H1 (cell line): ENCODE measurements around the gene RNF145. TPM values are rescaled to one million over a fixed set of nuclear protein-coding genes. Genes with fewer than 3 reads are reported as not detected.

Experiments
- CTCF ChIA-PET: fragments of 300-600 bp; sonication (Branson Sonifier 250); formaldehyde crosslinking; loops from one replicate; lab custom pipeline; 2021; ENCODE audit not compliant: partially characterized antibody; lab: Charles Lee
- POLR2A ChIA-PET: fragments of 300-600 bp; sonication (Branson Sonifier 250); formaldehyde crosslinking; loops from one replicate; lab custom pipeline; 2021; ENCODE audit warnings: inconsistent platforms; ENCODE audit not compliant: partially characterized antibody; lab: Charles Lee
- DNase-seq, 2 experiments: peaks; one replicate each; pipeline versions ENCODE4 v3.0.0 to v3.0.0-alpha.2; 2010 to 2022; ENCODE audit warnings: low spot score in 2 of 2, low read depth in 1 of 2, mixed read lengths in 1 of 2
- FAIRE-seq: peaks from 2 replicates; lab custom pipeline; 2011; peaks lifted over from hg19 to GRCh38; lab: Jason Lieb, UNC
- H2AFZ ChIP-seq: 2 replicates; pipeline ENCODE4 v1.8.1; 2012; ENCODE audit warnings: low read length, inconsistent platforms
- H2AK5ac ChIP-seq: 2 replicates; pipeline ENCODE4 v1.6.1; 2013; ENCODE audit warnings: low read depth, low read length
- H2BK120ac ChIP-seq: replicated peaks from 2 replicates; pipeline ENCODE3; 2013; ENCODE audit warnings: low read depth, low read length, inconsistent platforms
- H2BK12ac ChIP-seq: 2 replicates; pipeline ENCODE4 v1.6.1; 2013; ENCODE audit warnings: low read depth, low read length
- H2BK15ac ChIP-seq: 2 replicates; pipeline ENCODE4 v1.6.1; 2013; ENCODE audit warnings: low read length
- H2BK20ac ChIP-seq: 2 replicates; pipeline ENCODE4 v1.6.1; 2013; ENCODE audit warnings: low read length
- H2BK5ac ChIP-seq: 2 replicates; pipeline ENCODE4 v1.6.1; 2013; ENCODE audit warnings: low read depth, low read length
- H3K14ac ChIP-seq: 2 replicates; pipeline ENCODE4 v1.6.1; 2013; ENCODE audit warnings: inconsistent platforms; ENCODE audit not compliant: insufficient read length
- H3K18ac ChIP-seq: 2 replicates; pipeline ENCODE4 v1.6.1; 2013; ENCODE audit warnings: low read length; ENCODE audit errors: extremely low read depth
- H3K23ac ChIP-seq: 2 replicates; pipeline ENCODE4 v1.6.1; 2013; ENCODE audit warnings: inconsistent platforms; ENCODE audit not compliant: insufficient read length
- H3K23me2 ChIP-seq: 2 replicates; pipeline ENCODE4 v1.6.1; 2013; ENCODE audit warnings: low read depth, low read length
- H3K27ac ChIP-seq: 2 replicates; pipeline ENCODE4 v1.6.1; 2011; ENCODE audit warnings: low read depth, low read length, inconsistent platforms
- H3K27me3 ChIP-seq, 4 experiments: replicated peaks in 1 of 4; 1 replicate in 1 of 4; 2 replicates in 3 of 4; pipeline versions ENCODE4 v1.6.1 to v1.8.1; 2011 to 2013; ENCODE audit warnings: low read length in 3 of 4, mild to moderate bottlenecking in 3 of 4, inconsistent platforms in 2 of 4, mixed read lengths in 2 of 4, moderate library complexity in 1 of 4; ENCODE audit not compliant: control insufficient read depth in 3 of 4, insufficient read depth in 3 of 4; ENCODE audit errors: extremely low read depth in 1 of 4
- H3K36me3 ChIP-seq, 4 experiments: 2 replicates each; pipeline versions ENCODE4 v1.6.1 to v1.8.1; 2011 to 2013; ENCODE audit warnings: mild to moderate bottlenecking in 4 of 4, low read length in 3 of 4, moderate library complexity in 2 of 4, control low read depth in 1 of 4, inconsistent platforms in 1 of 4; ENCODE audit not compliant: insufficient read depth in 4 of 4, control insufficient read depth in 2 of 4
- H3K4ac ChIP-seq: replicated peaks from 2 replicates; pipeline ENCODE3; 2013; ENCODE audit warnings: low read length, low read depth, mixed read lengths, inconsistent platforms; ENCODE audit not compliant: insufficient read length
- H3K4me1 ChIP-seq, 4 experiments: replicated peaks in 1 of 4; 1 replicate in 1 of 4; 2 replicates in 3 of 4; pipeline versions ENCODE4 v1.6.1 to v1.8.1; 2011 to 2013; ENCODE audit warnings: low read length in 3 of 4, inconsistent platforms in 2 of 4, mixed read lengths in 1 of 4; ENCODE audit not compliant: insufficient read depth in 4 of 4, control insufficient read depth in 3 of 4
- H3K4me2 ChIP-seq, 2 experiments: 2 replicates each; pipeline versions ENCODE4 v1.6.1 to v1.8.1; 2011 to 2013; ENCODE audit warnings: low read depth in 2 of 2, low read length in 2 of 2, control low read depth in 1 of 2, inconsistent platforms in 1 of 2, mild to moderate bottlenecking in 1 of 2; ENCODE audit not compliant: insufficient read depth in 1 of 2
- H3K4me3 ChIP-seq, 4 experiments: fragments of 200-600, 300-600 bp in 1 of 4; sonication (generic), shearing (Covaris generic), sonication (Bioruptor Twin) in 1 of 4; 2 replicates each; pipeline versions ENCODE4 v1.5.1 to v1.8.1; 2011 to 2016; ENCODE audit warnings: low read length in 4 of 4, low read depth in 3 of 4, control low read depth in 2 of 4, inconsistent platforms in 2 of 4, mild to moderate bottlenecking in 2 of 4, mixed read lengths in 1 of 4, moderate library complexity in 1 of 4; ENCODE audit not compliant: insufficient read depth in 2 of 4; ENCODE audit errors: extremely low read depth in 1 of 4
- H3K56ac ChIP-seq: replicated peaks from 2 replicates; pipeline ENCODE3; 2013; ENCODE audit warnings: low read depth, mild to moderate bottlenecking, mixed read lengths, low read length, inconsistent platforms; ENCODE audit not compliant: insufficient read length
- H3K79me1 ChIP-seq: 2 replicates; pipeline ENCODE4 v1.6.1; 2013; ENCODE audit warnings: low read depth, low read length, control low read depth
- H3K79me2 ChIP-seq, 2 experiments: 2 replicates each; pipeline versions ENCODE4 v1.6.1 to v1.8.1; 2012 to 2013; ENCODE audit warnings: low read length in 2 of 2, mild to moderate bottlenecking in 2 of 2, inconsistent platforms in 1 of 2; ENCODE audit not compliant: insufficient read depth in 2 of 2, control insufficient read depth in 1 of 2
- H3K9ac ChIP-seq, 4 experiments: replicated peaks in 1 of 4; 1 replicate in 1 of 4; 2 replicates in 3 of 4; pipeline versions ENCODE4 v1.6.1 to v1.8.1; 2011 to 2013; ENCODE audit warnings: low read depth in 3 of 4, low read length in 3 of 4, control low read depth in 2 of 4, mild to moderate bottlenecking in 2 of 4, moderate library complexity in 2 of 4, inconsistent platforms in 1 of 4; ENCODE audit errors: extremely low read depth in 1 of 4
- H3K9me3 ChIP-seq, 2 experiments: 2 replicates each; pipeline versions ENCODE4 v1.6.1 to v1.8.1; 2012 to 2013; ENCODE audit warnings: mild to moderate bottlenecking in 2 of 2, moderate library complexity in 2 of 2, control low read depth in 1 of 2, inconsistent platforms in 1 of 2, low read depth in 1 of 2, low read length in 1 of 2, mixed read lengths in 1 of 2; ENCODE audit not compliant: insufficient read depth in 2 of 2
- H4K20me1 ChIP-seq, 2 experiments: replicated peaks in 1 of 2; 2 replicates each; pipeline versions ENCODE3 to v1.8.1; 2011 to 2013; ENCODE audit warnings: inconsistent platforms in 2 of 2, low read length in 2 of 2, mild to moderate bottlenecking in 1 of 2; ENCODE audit not compliant: insufficient read depth in 2 of 2, control insufficient read depth in 1 of 2
- H4K5ac ChIP-seq: 2 replicates; pipeline ENCODE4 v1.6.1; 2013; ENCODE audit warnings: low read length, low read depth, mixed read lengths, inconsistent platforms; ENCODE audit not compliant: insufficient read length
- H4K8ac ChIP-seq: 2 replicates; pipeline ENCODE4 v1.8.0; 2013; ENCODE audit warnings: mild to moderate bottlenecking, moderate library complexity, low read length, inconsistent platforms; ENCODE audit not compliant: insufficient read depth; ENCODE audit errors: extremely low read depth
- H4K91ac ChIP-seq: replicated peaks from 2 replicates; pipeline ENCODE3; 2013; ENCODE audit warnings: low read length, mixed read lengths, inconsistent platforms; ENCODE audit not compliant: insufficient read length
- ASH2L ChIP-seq: fragments of 200-600, 300-600 bp; sonication (generic); IDR thresholded peaks from one replicate; pipeline ENCODE4 v1.7.1; 2017; ENCODE audit warnings: low read length
- BACH1 ChIP-seq: IDR thresholded peaks from 2 replicates; pipeline ENCODE4 v1.6.1; 2012; ENCODE audit warnings: low read length, improper control_type of control experiment
- CBX8 ChIP-seq: fragments of 300-800, 300-1000 bp; sonication (generic); IDR thresholded peaks from 2 replicates; pipeline ENCODE4 v1.7.1; 2016; ENCODE audit warnings: low read depth, low read length, borderline replicate concordance
- EP300 ChIP-seq, 2 experiments: IDR thresholded peaks; 1 replicate in 1 of 2; 2 replicates in 1 of 2; pipeline ENCODE4 v1.6.1; 2011 to 2012; ENCODE audit warnings: low read depth in 2 of 2, low read length in 2 of 2, mild to moderate bottlenecking in 2 of 2, borderline replicate concordance in 1 of 2, inconsistent platforms in 1 of 2, moderate library complexity in 1 of 2
- POLR2AphosphoS5 ChIP-seq: IDR thresholded peaks from 2 replicates; pipeline ENCODE4 v1.6.1; 2011; ENCODE audit warnings: low read depth, low read length
- RNF2 ChIP-seq: fragments of 200-900, 300-1000 bp; sonication (generic); IDR thresholded peaks from 2 replicates; pipeline ENCODE4 v1.7.1; 2016; ENCODE audit warnings: borderline replicate concordance, low read depth, mild to moderate bottlenecking, antibody characterized with exemption, low read length; ENCODE audit not compliant: poor library complexity, severe bottlenecking; ENCODE audit errors: missing control alignments
- SAP30 ChIP-seq: fragments of 300-600 bp; sonication (generic); IDR thresholded peaks from 2 replicates; pipeline ENCODE4 v1.7.1; 2012; ENCODE audit warnings: low read length, moderate library complexity, mild to moderate bottlenecking, inconsistent platforms; ENCODE audit not compliant: insufficient read depth, insufficient replicate concordance
- SIX5 ChIP-seq: IDR thresholded peaks from 2 replicates; pipeline ENCODE4 v1.6.1; 2011; ENCODE audit warnings: mild to moderate bottlenecking, low read depth, low read length
- whole genome bisulfite sequencing, 2 experiments: shearing (Covaris generic) in 1 of 2; methylation state at CpG; one replicate each; pipeline versions ENCODE4 v1.1.6 to v1.1.7; 2013 to 2015; ENCODE audit warnings: low lambda C conversion rate in 2 of 2, mixed read lengths in 2 of 2, inconsistent platforms in 1 of 2, low coverage in 1 of 2, missing lambda C conversion rate in 1 of 2; ENCODE audit not compliant: insufficient replicate concordance in 2 of 2, insufficient coverage in 1 of 2, insufficient read length in 1 of 2; ENCODE audit errors: extremely low coverage in 1 of 2, missing lambda C conversion rate in 1 of 2; 5-methylcytosine and 5-hydroxymethylcytosine counted together
- polyA plus RNA-seq, 7 experiments: library from polyadenylated mRNA; depleted of rRNA in 3 of 7; stranded (reverse) in 5 of 7; unstranded in 2 of 7; fragments of >200 nt in 5 of 7; fragments of 200-250 nt in 2 of 7; gene quantifications; 1 replicate in 5 of 7; 2 replicates in 1 of 7; 4 replicates in 1 of 7; pipeline versions ENCODE4 v1.2.1 to v1.2.3, GENCODE V29; 2011 to 2013; ENCODE audit warnings: missing spikeins in 2 of 7, mixed read lengths in 2 of 7
- total RNA-seq: library from RNA; stranded (reverse); fragmentation: NEBNext Ultra II Directional; extraction: Animal tissue kit (Norgen Biotek cat#: 25700); gene quantifications from 2 replicates; pipeline ENCODE4 v1.2.1, GENCODE V29; 2021

RNF145 gene
- total and polyA plus RNA-seq, 2 of the 8 experiments (the other 6 are each of a cell fraction or from before 2014, with no cell fraction given): 34.2 to 72.5 TPM

- H2BK5ac ChIP-seq: no peak overlapping the region
- H3K9ac ChIP-seq: no peak overlapping the region
- H3K56ac ChIP-seq: no peak overlapping the region
- DNase-seq (no peak), FAIRE-seq (no peak)
- no peak overlapping the region for H3K23ac ChIP-seq
- H3K36me3 ChIP-seq: peaks cover 0 to 6% (median 2%) of the 10 kb centered on the region in 4 experiments; a peak in 3 of 8 replicates
- no peak overlapping the region for H2BK120ac ChIP-seq
- H4K5ac ChIP-seq: no peak overlapping the region
- H4K8ac ChIP-seq: no peak overlapping the region
- H4K91ac ChIP-seq: no peak overlapping the region
- peaks cover 0 to 5% (median 0%) of the 10 kb centered on the region in 4 experiments; a peak in 1 of 7 replicates for H3K4me1 ChIP-seq
- 95% methylated on average over 4 of the region's 4 CpGs; no CpG with 5 or more reads in 1 of the 2 experiments for WGBS, 2 experiments
- no peak overlapping the region for H2AFZ ChIP-seq
- H2AK5ac ChIP-seq: no peak overlapping the region
- H2BK20ac ChIP-seq: no peak overlapping the region
- no peak overlapping the region for H3K14ac ChIP-seq
- TF ChIP-seq POLR2AphosphoS5: no peak
- TF ChIP-seq SIX5: no peak
- TF ChIP-seq EP300 (IDR thresholded peaks at IDR 0.05; ENCODE audit: borderline replicate concordance in 1 of 2, low read depth in 2 of 2, low read length in 2 of 2): no peak
- no peak for TF ChIP-seq BACH1
- no peak for TF ChIP-seq RNF2
- no peak for TF ChIP-seq ASH2L
- no peak for TF ChIP-seq SAP30
- no peak for TF ChIP-seq CBX8
- CTCF ChIA-PET: interaction anchor here (1.0 to 2.3 kb wide), 4 partner anchors 8 to 131 kb away, joined by 3 to 6 read pairs (median 4); no protein-coding TSS in a partner anchor
- no peaks in the 10 kb centered on the region for H3K23me2 ChIP-seq
- H3K79me2 ChIP-seq: no peaks in the 10 kb centered on the region; a peak in 2 of 4 replicates
- no peak overlapping the region for H3K4me2 ChIP-seq
- H3K79me1 ChIP-seq: no peaks in the 10 kb centered on the region; the same call in 1 of the 2 replicates
- no peak overlapping the region for H3K4me3 ChIP-seq
- no peak overlapping the region for H3K18ac ChIP-seq
- POLR2A ChIA-PET: interaction anchor here (0.7 kb wide), 1 partner anchor 13 kb away, joined by 4 read pairs; no protein-coding TSS in a partner anchor
- H3K27me3 ChIP-seq: no peaks in the 10 kb centered on the region
- H2BK15ac ChIP-seq: no peak overlapping the region
- H3K4ac ChIP-seq: no peak overlapping the region
- no peaks in the 10 kb centered on the region for H3K9me3 ChIP-seq
- H4K20me1 ChIP-seq: peaks cover 0 to 4% of the 10 kb centered on the region in 2 experiments
- no peak overlapping the region for H2BK12ac ChIP-seq
- H3K27ac ChIP-seq: no peak overlapping the region
Observed at GRCh38 chr5:159186319-159186718, 23.0 kb downstream of the RNF145 start.
